Right lobe of liver (tissue), 4 donors: ENCODE data around the gene PRKACA.

Experiments used
- POLR2A ChIP-seq: fragments of 450-650 bp; IDR thresholded peaks from one replicate; pipeline ENCODE4 v1.6.1; 2017; ENCODE audit warnings: antibody characterized with exemption, mild to moderate bottlenecking
- TF ChIP-seq, protein P1 (sequence below), 4 donors: fragments of 200-600 bp in 3 of 4; fragments of 450-650 bp in 1 of 4; IDR thresholded peaks; one replicate each; pipeline versions ENCODE4 v1.5.1 to v1.8.0; 2016 to 2022; ENCODE audit warnings: antibody characterized with exemption in 4 of 4, mild to moderate bottlenecking in 2 of 4
- donor health status: DM: no; HTN: no; CAD: no.
- donor health status: DM: no; HTN: no; CAD: no.
- donor health status: DM: no; HTN: yes; CAD: no.

GRCh38 chr19:14148751-14149410 lies 31.3 kb upstream of the PRKACA start:
- TF ChIP-seq, protein P1, sequence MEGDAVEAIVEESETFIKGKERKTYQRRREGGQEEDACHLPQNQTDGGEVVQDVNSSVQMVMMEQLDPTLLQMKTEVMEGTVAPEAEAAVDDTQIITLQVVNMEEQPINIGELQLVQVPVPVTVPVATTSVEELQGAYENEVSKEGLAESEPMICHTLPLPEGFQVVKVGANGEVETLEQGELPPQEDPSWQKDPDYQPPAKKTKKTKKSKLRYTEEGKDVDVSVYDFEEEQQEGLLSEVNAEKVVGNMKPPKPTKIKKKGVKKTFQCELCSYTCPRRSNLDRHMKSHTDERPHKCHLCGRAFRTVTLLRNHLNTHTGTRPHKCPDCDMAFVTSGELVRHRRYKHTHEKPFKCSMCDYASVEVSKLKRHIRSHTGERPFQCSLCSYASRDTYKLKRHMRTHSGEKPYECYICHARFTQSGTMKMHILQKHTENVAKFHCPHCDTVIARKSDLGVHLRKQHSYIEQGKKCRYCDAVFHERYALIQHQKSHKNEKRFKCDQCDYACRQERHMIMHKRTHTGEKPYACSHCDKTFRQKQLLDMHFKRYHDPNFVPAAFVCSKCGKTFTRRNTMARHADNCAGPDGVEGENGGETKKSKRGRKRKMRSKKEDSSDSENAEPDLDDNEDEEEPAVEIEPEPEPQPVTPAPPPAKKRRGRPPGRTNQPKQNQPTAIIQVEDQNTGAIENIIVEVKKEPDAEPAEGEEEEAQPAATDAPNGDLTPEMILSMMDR (IDR thresholded peaks at IDR 0.05) = no peak
- no peak for TF ChIP-seq POLR2A
